ENCODE measurements around the gene NR1H2. TPM values are rescaled to one million over a fixed set of nuclear protein-coding genes. Genes with fewer than 3 reads are reported as not detected.

NR1H2 gene
- total and polyA plus RNA-seq, 4 donors, result 52.5 to 114 (median 99.9) TPM

DNA sequence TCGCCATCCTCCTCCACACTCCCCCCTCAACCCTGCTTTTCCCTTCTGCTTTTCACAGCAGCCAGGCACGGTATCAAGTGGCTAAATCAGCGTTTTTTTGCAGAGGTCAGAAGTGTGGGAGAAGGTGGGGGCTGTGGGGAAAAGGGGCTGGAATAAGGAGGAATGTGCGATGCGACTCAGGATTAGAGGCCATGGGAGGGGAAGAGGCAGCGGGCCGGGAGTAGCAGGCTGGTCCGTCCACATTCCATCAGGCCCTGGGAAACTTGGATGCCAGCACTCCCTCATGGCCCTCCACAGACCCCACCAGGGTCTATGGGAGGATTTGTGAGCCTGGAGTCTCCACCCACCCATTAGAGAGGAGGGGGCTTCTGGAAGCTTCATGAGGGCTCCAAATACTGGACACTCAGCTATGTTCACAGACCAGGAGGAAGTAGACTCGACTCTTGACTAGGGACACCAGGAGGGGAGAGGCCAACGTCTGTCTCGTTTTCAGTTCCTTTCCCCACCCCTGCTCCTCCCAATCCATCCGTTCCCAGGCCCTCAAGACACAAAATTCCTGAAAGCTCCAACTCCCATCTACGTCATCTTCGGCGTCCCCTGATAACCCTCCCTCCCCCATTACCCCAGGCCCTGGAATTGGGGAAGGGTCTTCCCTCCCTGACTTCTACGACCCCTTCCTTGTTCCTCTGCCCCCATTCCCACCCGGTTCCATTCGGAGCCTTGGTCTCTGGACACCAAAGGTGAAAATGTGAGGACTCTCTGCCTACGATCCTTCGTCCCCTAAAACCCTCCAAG is 43.8 kb upstream of the NR1H2 start:
- H3K9ac ChIP-seq (ENCODE audit: insufficient read depth in 1 of 2, low read length in 2 of 2), result peak overlapping the region; percentile 74 to 82
- ATAC-seq (ENCODE audit: insufficient read depth, low FRiP score) (no peak), DNase-seq (peak; percentile 72 to 84 (median 84))
- H3K9me3 ChIP-seq (ENCODE audit: control insufficient read depth in 4 of 4, insufficient read depth in 3 of 4, low read length in 3 of 4), result peaks cover 0 to 2% (median 0%) of the 10 kb centered on the region in 4 donors
- peak overlapping the region in 1 of 2 donors; percentile 75 for H3K27ac ChIP-seq (ENCODE audit: low read depth in 1 of 2, low read length in 1 of 2)
- H3K4me3 ChIP-seq, result no peak overlapping the region
- TF ChIP-seq, protein P1, sequence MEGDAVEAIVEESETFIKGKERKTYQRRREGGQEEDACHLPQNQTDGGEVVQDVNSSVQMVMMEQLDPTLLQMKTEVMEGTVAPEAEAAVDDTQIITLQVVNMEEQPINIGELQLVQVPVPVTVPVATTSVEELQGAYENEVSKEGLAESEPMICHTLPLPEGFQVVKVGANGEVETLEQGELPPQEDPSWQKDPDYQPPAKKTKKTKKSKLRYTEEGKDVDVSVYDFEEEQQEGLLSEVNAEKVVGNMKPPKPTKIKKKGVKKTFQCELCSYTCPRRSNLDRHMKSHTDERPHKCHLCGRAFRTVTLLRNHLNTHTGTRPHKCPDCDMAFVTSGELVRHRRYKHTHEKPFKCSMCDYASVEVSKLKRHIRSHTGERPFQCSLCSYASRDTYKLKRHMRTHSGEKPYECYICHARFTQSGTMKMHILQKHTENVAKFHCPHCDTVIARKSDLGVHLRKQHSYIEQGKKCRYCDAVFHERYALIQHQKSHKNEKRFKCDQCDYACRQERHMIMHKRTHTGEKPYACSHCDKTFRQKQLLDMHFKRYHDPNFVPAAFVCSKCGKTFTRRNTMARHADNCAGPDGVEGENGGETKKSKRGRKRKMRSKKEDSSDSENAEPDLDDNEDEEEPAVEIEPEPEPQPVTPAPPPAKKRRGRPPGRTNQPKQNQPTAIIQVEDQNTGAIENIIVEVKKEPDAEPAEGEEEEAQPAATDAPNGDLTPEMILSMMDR (IDR thresholded peaks at IDR 0.05; ENCODE audit: control extremely low read depth, extremely low read depth), result no peak
- H3K36me3 ChIP-seq (ENCODE audit: control insufficient read depth in 4 of 4, insufficient read depth in 4 of 4, low read length in 4 of 4), result no peaks in the 10 kb centered on the region
- peaks cover 0 to 38% (median 18%) of the 10 kb centered on the region in 5 donors for H3K4me1 ChIP-seq (ENCODE audit: control insufficient read depth in 5 of 5, insufficient read depth in 5 of 5, low read length in 5 of 5)
- WGBS, 2 donors, result 6 to 9% methylated on average over 20 of the region's 20 CpGs
- peaks cover 0 to 13% (median 5%) of the 10 kb centered on the region in 3 donors for H3K27me3 ChIP-seq (ENCODE audit: control insufficient read depth in 3 of 3, insufficient read depth in 3 of 3, low read length in 2 of 3)

DNA sequence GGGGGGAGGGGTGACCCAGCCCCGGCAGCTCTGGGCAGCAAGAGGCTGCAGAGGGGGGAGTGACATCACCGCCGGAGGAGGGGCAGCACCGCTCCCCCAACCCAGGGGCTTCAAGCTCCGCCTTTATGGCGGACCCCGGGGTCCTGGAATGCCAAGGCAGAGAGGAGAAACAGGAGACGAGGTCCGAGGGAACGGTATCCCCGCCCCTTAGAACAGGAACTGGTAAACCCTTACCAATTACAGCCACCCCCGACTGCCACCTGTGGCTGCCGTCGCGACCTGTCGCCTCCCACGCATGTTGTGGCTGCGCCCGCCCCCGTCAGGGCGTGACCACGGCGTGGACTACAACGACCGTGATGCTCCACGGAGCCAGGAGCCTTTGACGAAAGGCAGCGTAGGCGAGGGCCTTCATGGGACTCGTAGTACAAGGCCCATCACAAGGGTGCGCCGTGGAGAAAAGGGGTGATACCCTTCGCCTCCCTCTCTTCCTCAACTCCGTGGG is 43.0 kb upstream of the NR1H2 start:
- TF ChIP-seq, protein P1 (IDR thresholded peaks at IDR 0.05; ENCODE audit: control extremely low read depth, extremely low read depth), result no peak
- Histone ChIP-seq H3K4me1 (ENCODE audit: control insufficient read depth in 5 of 5, insufficient read depth in 5 of 5, low read length in 5 of 5) (peaks cover 0 to 33% (median 18%) of the 10 kb centered on the region in 5 donors), H3K36me3 (ENCODE audit: control insufficient read depth in 4 of 4, insufficient read depth in 4 of 4, low read length in 4 of 4) (no peaks in the 10 kb centered on the region), H3K27me3 (ENCODE audit: control insufficient read depth in 3 of 3, insufficient read depth in 3 of 3, low read length in 2 of 3) (peaks cover 0 to 8% (median 0%) of the 10 kb centered on the region in 3 donors), H3K9ac (ENCODE audit: insufficient read depth in 1 of 2, low read length in 2 of 2) (peak overlapping the region in 1 of 2 donors; percentile 82), H3K4me3 (peak overlapping the region; percentile 41), H3K27ac (ENCODE audit: low read depth in 1 of 2, low read length in 1 of 2) (peak overlapping the region in 1 of 2 donors; percentile 75), H3K9me3 (ENCODE audit: control insufficient read depth in 4 of 4, insufficient read depth in 3 of 4, low read length in 3 of 4) (peaks cover 0 to 2% (median 0%) of the 10 kb centered on the region in 4 donors)
- ATAC-seq (ENCODE audit: insufficient read depth, low FRiP score) (peak; percentile 54), DNase-seq (peak; percentile 92 to 94 (median 92))
- WGBS, 2 donors, result 1 to 2% methylated on average over 29 to 34 of the region's 34 CpGs

DNA sequence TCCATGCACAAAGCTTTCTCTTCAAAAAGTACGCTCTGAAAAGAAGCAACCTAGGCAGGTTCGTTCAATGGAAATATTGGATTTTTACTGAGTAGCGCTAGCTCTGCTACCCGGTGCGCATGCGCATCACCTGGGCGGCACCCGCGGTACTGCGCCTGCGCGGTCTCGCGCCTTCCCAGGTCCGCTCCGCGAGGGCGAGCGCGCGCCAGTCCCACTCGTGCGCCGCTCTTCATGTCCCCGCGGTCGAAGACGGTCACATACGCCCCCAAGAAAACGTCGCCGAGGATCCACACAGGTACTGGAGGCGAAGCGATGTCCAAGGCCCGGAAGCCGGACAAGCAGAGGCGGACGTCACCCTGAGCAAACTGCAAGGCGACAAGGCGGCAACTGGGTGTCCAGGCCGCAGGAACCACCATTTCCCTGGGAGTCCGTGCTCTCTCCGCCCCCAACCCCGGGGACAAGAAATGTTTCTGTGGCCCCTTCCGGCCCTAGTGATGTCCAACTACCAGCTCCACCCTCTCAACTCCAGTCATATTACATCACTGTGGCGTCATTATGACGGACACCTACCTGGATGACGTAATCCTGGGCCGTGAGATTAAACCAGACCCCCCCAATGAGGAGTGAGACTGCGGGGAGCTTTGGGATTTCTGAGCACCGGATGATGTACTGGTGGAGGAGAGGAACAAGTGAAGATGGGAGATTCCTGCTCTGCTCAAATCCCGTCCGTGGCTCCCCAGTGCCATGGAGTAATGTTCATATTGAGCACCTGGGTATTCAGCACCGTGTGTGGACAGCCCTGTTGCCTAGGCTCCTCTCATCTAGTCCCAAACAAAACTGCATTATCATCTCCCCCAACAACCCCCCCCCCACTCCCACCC is 42.3 kb upstream of the NR1H2 start:
- peaks cover 0 to 8% (median 0%) of the 10 kb centered on the region in 3 donors for H3K27me3 ChIP-seq (ENCODE audit: control insufficient read depth in 3 of 3, insufficient read depth in 3 of 3, low read length in 2 of 3)
- H3K9ac ChIP-seq (ENCODE audit: insufficient read depth in 1 of 2, low read length in 2 of 2), result peak overlapping the region in 1 of 2 donors; percentile 82
- H3K9me3 ChIP-seq (ENCODE audit: control insufficient read depth in 4 of 4, insufficient read depth in 3 of 4, low read length in 3 of 4), result peaks cover 0 to 2% (median 0%) of the 10 kb centered on the region in 4 donors
- H3K4me3 ChIP-seq, result peak overlapping the region; percentile 41
- H3K27ac ChIP-seq (ENCODE audit: low read depth in 1 of 2, low read length in 1 of 2), result peak overlapping the region in 1 of 2 donors; percentile 75
- TF ChIP-seq, protein P1 (IDR thresholded peaks at IDR 0.05; ENCODE audit: control extremely low read depth, extremely low read depth), result no peak
- DNase-seq, result peak; percentile 87 to 90 (median 89)
- no peaks in the 10 kb centered on the region for H3K36me3 ChIP-seq (ENCODE audit: control insufficient read depth in 4 of 4, insufficient read depth in 4 of 4, low read length in 4 of 4)
- WGBS, 2 donors, result 11 to 12% methylated on average over 54 of the region's 54 CpGs
- peak; percentile 13 for ATAC-seq (ENCODE audit: insufficient read depth, low FRiP score)
- peaks cover 0 to 31% (median 18%) of the 10 kb centered on the region in 5 donors for H3K4me1 ChIP-seq (ENCODE audit: control insufficient read depth in 5 of 5, insufficient read depth in 5 of 5, low read length in 5 of 5)

Data from lung (tissue), 12 donors.